ENCODE data around the gene SCYGR2.

The SCYGR2 gene

DNA sequence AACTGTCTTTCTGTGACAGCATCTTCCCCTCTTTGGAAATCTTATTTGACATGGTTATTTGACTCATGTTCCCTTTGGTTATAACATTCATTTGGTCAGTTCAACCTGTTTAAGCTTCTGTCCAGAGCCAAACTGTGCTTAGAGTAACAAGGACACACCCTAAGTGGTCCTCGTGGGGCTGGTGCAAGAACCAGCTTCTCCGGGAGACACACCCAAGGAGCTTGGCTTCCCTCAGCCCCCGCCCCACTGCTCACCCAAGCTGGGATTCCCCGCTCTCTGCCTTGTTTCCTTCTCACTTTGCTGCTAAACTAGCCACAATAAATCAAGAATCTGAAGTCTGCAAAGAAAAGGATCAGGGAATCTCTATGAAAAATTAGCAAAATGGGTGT, 14.6 kb downstream of the SCYGR2 start:
- DNase-seq: no peak

DNA sequence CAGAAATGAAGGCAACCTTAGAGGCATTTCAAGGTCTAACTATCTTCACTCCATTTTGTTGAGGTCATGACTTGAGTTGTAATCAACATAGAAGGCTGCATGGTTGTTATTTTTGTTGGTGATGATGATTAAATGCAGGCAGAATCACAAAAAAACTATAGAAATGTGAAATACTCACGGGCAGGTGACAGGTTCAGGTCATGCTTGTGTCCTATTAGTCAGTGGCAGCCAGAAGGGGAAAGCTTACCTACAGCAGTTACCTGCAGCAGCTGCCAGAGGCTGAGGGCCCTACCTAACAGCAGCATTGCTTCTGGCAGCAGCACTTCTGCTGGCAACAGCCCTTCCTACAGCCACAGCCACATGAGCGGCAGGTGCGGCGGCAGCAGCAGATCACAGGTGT, 15.6 kb downstream of the SCYGR2 start:
- no peak for DNase-seq

DNA sequence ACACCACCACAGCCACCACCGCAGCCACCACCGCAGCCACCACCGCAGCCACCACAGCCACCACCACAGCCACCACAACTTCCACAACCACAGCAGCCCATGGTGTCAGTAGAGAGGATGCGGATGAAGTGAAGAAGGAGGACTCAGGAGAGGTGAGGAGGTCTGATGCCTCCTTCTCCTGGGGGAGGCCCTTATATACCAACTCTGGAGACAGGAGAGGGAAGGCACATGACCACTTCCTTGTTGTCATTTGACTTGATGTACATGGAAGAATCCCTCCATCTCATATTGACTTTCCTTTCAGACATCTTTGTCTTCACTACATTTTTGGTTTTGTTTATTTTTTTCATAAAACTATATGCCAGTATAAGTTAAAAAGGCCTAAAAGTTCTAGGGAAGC, 16.0 kb downstream of the SCYGR2 start, which contains the start of gene SCYGR3:
Gene SCYGR3, minus strand, starts transcription at position 101 of the 400 bp plus-strand sequence. Its CDS starts 0 bp downstream, at position 101.
- DNase-seq: no peak

DNA sequence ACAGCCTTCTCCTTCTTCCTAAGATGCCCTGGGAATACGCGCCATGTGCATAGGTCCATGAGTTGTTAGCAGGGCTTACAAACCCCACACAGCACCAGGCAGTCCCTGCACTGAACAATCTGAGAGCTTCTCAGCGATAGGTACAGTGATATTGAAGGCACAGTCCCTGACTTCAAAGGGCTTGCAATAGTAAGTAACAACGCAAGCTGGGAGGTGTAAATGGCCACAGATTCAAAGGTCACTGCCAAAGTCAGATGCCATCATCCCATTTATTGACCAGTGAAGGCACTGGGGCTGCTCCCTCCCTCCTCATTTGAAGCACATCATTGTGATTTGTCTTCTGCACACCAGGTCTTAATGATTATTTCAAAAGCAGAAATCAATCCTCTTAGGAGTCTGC, 16.5 kb downstream of the SCYGR2 start:
- DNase-seq: no peak

DNA sequence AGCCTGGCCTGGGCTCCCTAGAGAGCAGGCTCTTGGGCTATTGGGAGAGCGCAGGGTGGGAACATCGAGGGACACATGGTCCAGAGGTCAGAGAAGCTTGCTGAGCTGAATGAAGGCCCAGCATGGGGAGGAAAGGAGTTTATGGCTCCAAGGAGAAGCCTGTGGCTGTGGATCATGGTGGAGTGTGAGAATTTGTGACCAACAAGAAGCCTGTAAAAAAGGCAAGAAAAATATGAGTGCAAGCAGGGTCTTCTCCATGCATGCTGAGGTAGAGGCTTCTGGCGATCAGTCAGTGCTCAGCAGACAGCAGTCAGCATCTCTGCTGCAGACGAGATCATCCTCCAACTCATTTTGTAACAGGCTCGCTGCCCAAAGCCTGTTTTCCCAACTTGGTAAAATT, 17.2 kb downstream of the SCYGR2 start:
- no peak for DNase-seq

DNA sequence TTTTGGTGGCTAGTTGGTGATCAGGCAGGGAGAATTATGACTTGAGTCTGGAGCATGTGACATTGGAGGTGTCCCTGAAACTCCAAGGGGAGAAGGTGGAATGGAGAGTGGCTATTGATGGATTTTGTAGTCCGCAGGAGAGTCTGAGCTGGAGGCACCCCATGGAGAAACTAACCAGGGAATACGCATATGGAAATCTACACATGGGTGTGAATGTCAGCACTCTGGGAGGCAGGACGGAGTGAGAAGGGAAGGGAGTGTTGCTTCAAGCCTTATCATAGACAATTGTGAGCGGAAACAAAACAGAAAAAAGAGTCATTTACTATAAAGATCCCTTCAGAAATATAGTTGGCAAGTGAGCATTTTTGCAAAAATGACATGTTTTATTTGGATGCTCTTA, 17.9 kb downstream of the SCYGR2 start:
- no peak for DNase-seq

DNA sequence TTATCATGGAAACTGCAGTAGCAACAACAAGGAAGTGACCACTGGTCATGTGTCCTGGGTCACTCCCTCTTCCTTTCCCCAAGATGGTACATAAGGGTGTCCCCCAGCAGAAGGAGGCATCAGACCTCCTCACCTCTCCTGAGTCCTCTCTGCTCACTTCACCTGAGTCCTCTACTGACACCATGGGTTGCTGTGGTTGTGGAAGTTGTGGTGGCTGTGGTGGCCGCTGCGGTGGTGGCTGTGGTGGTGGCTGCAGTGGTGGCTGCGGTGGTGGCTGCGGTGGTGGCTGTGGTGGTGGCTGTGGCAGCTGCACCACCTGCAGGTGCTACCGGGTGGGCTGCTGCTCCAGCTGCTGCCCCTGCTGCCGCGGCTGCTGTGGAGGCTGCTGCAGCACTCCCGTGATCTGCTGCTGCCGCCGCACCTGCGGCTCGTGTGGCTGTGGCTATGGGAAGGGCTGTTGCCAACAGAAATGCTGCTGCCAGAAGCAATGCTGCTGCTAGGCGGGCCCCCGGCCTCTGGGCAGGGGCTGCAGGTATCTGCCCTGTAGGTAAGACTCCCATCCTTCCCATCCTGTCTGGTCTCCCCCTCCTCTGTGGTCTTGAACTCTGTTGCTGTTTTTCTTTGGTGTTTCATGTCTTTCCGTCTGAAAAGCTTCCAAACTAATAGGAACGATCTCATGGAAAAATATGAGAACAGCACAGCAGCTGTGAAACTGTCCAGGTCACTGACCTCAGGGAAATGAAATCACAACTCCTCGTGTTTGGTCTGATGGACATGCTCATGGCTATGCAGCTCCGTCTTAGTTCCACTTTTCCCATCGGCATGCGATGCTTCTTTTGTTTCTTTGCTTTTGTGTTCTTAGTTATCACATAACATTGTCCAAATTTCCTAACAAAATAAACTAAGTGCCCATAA, 18.9 kb downstream of the SCYGR2 start, which contains the start of gene SCYGR4:
Gene SCYGR4, plus strand, starts transcription at position 183 of the 915 bp plus-strand sequence. Its CDS starts 0 bp downstream, at position 183.
- DNase-seq: no peak

DNA sequence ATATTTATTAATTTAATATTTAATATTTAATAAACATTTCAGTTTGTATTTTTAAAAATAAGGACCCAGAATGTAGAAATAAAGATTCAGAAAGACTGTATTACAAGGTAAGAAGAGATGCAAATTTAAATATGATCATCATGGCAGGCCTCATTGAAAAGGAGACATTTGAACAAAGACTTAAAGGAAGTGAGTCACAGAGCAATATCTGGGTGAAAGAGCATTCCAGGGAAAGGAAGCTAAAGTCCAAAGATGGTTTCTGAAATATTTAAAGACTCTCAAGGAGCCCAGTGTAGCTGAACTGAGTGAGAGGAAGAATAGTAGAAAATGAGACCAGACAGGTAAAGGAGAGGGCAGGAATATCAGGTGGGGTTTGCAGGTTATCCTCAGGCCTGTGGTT, 24.5 kb downstream of the SCYGR2 start:
- DNase-seq: no peak

DNA sequence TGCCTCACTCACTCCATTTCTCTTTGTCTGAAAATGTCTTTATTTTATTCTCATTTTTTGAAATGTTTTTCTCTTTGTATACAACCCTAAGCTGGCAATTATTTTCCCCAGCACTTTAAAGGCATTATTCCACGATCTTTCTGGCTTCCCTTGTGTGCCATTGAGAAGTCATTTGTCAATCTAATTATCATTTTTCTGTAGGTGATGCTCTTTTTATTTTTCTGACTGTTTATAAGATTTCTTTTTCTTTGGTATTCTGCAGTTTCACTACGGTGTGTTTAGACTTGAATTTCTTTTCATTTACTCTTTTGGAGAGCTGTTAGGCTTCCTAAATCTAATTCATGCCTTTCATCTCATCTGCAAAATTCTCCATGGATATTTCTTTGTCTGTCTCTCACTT, 26.7 kb downstream of the SCYGR2 start:
- DNase-seq: no peak

DNA sequence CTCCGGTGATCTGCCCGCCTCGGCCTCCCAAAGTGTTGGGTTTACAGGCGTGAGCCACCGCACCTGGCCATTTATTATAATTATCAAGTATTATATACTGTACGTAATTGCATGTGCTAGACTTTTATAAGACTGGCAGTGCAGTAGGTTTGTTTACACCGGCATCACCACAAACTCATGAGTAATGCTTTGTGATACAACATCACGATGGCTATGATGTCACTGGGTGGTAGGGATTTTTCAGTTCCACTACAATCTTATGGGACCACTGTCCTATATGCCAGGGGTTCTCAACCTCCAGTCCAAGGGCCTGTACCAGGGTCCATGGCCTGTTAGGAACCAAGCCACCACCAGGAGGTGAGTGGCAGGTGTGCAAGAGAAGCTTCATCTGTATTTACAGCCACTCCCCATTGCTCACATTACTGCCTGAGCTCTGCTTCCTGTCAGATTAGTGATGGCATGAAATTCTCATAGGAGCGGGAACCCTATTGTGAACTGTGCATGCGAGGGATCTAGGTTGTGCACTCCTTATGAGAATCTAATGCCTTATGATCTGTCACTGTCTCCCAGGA, 28.0 kb downstream of the SCYGR2 start:
- no peak for DNase-seq

DNA sequence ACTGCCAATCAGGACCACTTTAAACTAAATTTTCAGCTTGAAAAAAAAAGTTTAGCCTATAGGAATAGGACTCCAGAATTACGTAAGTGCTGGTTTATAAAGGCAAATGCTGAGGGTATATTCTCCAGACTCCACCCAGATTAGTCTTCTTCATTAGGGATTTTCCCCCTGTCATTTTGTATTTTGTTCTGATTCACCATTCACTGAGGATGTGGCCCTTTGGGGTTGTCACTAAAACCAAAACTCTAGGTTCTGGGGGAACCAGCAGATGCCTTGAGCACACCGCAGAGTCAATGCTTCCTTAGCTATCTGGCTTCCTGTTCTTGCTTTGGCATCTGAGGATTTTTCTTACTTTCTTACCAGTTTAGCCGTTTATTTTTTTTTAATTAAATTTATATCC, 29.1 kb downstream of the SCYGR2 start:
- no peak for DNase-seq

DNA sequence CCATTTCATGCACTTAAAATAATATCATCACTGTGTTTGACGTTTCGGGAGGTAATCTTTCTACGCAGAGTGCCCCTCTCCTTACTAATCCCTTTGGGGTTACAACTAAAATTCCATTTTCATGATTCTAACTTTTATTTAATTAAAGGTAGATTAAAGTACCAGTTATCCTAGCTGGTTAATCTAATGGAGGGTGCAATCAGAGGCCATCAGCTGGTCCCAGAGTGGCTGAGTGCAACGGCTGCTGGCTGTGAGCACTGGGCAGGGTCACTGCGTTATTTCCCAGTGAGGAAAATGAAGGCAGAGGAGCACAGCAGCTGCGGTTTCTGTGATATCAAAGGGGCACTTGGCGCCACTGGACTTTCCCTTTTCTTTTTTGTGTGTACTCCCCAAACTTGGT, 30.7 kb downstream of the SCYGR2 start:
- no peak for DNase-seq

DNA sequence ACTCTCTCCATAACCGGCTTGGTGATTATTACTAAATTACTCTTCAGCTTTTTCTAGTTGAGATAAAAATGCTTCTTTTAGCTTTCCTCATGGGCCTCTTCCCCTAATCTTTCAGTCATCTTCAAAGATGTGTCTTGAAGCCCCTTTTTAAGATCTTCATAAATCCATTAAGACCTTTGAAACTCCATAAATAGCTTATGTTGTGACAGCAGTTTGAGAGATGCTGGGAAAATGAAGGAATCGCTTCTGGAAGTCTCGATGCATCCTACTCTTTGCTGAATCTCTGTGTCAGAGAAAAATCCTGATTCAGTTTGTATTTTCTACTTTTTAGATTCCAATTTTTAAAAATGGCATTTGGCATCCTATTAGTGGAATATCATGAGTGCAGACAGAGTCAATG, 31.6 kb downstream of the SCYGR2 start:
- DNase-seq: no peak

DNA sequence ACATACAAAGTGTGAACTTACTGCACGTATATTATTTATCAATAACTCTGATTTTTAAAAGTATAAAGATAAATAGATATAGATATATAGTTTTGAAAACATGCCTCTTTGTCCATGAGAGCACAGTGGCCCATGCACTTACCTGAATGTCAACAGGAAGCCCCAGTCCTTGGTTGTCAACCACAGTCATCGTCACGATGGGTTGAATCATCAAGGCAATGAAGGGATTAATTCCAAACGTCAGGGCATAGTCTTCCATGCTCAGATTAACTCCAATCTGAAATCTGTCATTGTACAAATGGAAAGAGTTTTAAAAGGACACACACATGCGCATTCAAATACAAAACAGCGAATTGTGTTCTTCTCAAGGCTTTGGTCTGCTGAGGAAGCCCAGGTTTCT, 34.1 kb downstream of the SCYGR2 start:
- DNase-seq: no peak

DNA sequence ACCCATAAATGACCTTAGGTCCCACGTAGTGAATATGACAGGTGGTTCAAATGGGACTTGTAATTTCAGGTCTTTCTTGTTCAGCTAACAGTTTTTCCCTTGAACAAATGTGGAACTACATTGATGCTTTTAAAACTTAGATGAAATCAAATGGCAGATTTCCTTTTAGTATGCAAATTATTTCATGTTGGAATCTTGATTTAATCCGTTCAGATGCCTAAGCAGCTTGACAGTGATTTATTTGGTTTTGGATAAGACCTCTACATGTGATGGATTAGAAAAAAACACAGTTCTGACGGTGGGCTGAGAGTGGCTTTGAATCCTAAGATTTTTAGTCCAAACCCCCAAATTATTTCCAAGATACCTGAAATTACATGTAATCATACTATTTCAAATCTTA, 35.5 kb downstream of the SCYGR2 start:
- DNase-seq: no peak

DNA sequence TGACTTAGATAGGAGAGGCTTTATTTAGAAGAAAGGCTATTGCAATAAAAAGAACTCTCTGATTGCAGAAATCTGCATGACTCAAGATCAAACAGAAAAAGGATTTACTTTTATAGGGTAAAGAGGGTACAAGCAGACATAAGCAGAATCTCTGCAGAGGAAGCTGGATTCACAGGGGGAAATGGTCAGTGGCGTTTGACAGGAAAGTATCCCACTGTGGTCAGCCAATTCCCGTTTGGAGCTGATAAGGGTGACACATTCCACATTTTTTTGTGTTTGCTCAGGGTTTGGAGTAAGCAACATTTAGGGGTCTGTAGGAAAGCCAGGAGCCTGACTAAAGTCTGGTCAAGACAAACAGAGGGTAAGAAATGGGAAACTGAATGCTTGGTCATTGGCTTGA, 44.0 kb downstream of the SCYGR2 start:
- DNase-seq: no peak

DNA sequence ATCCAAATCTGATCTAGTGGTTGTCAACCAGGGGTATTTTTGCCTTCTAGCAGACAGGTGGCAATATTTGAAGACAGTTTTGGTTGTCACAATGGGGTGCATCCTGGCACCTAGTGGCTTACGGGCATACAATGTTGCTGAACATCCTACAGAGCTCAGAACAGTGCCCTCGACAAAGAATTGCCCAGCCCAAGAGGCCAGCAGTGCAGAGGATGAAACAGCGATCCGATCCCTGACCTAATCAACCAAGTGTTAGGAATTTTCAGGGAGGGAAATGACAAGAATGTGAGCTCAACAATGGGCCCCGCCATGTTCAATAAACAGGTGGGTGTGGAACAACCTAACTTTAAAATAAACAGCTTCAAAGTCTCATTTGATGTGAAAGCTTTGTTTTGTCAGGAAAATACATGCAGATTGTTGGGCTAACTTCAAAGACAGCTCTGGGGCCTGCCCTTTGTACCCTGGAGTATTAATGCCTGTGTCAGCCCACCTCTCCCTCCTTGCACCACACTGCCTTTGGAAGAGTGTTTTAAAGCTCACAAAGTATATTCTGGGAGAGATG, 45.4 kb downstream of the SCYGR2 start:
- no peak for DNase-seq

Data from activated naive CD4-positive, alpha-beta T cell (primary cell).